Stimulated activated CD4-positive, alpha-beta T cell treated with anti-CD3 and anti-CD28 coated beads, Interleukin-2, amount 100 ng/mL, for 4 hours (primary cell): ENCODE data around the gene MTPN.

Source experiments
- DNase-seq: peaks from one replicate; pipeline ENCODE4 v3.0.0-alpha.2; 2020; ENCODE audit warnings: low read depth

The MTPN gene

GRCh38 chr7:135956393-135956792, 20.8 kb downstream of the MTPN start:
- DNase-seq = no peak

- no peak for DNase-seq
Measured at GRCh38 chr7:135950972-135951371, 26.2 kb downstream of the MTPN start.

DNA sequence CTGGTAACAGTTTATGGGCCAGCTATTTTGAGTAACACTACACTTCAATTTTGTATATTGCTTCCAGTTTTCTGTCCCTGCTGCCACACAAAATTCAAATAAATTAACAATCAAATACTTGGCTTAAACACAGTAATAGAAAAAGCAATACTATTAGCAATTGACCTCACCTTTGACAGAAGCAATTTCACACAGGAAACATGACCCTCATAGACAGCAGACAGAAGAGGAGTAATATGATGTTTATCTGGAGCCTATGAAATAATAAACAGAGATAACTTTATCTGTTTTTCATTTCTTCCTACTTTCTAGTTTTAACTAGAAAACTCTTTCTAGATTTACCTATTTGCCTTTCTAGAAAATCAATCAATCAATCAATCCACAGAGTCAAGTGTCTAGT, 26.7 kb downstream of the MTPN start:
- DNase-seq = no peak

GRCh38 chr7:135946289-135947055, 30.7 kb downstream of the MTPN start:
- no peak for DNase-seq

DNA sequence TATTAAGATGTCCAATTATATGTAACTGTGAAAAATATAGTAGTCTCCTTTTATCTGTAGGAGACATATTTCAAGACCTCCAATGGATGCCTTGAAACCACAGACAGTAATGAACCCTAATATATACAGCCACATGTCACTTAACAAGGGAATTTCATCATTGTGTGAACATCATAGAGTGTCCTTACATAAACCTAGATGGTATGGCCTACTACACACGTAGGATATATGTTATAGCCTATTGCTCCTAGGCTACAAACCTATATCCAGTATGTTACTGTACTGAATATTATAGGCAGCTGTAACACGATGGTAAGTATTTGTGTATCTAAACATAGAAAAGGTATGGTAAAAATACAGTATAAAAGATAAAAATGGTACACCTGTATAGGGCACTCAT, 32.4 kb downstream of the MTPN start:
- no peak for DNase-seq

GRCh38 chr7:135943134-135943879, 33.9 kb downstream of the MTPN start:
- DNase-seq = no peak

DNA sequence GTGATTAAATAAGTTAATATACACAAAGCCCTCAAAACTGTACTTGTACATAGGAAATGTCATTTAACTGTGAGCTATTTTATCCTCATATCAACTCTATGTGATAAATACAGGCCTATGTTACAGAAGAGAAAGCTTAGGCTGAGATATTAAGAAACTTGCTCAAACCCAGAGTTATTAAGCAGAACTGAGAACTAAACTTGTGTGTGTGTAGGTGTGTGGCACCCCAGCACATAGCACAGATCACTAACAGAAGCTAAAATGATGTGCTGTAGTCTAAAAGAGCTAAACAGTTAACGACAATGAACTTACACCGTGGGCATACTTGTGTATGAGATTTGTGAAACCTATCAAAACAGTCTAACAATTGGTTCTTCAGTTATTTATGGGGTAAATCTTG, 34.5 kb downstream of the MTPN start:
- DNase-seq = no peak

DNA sequence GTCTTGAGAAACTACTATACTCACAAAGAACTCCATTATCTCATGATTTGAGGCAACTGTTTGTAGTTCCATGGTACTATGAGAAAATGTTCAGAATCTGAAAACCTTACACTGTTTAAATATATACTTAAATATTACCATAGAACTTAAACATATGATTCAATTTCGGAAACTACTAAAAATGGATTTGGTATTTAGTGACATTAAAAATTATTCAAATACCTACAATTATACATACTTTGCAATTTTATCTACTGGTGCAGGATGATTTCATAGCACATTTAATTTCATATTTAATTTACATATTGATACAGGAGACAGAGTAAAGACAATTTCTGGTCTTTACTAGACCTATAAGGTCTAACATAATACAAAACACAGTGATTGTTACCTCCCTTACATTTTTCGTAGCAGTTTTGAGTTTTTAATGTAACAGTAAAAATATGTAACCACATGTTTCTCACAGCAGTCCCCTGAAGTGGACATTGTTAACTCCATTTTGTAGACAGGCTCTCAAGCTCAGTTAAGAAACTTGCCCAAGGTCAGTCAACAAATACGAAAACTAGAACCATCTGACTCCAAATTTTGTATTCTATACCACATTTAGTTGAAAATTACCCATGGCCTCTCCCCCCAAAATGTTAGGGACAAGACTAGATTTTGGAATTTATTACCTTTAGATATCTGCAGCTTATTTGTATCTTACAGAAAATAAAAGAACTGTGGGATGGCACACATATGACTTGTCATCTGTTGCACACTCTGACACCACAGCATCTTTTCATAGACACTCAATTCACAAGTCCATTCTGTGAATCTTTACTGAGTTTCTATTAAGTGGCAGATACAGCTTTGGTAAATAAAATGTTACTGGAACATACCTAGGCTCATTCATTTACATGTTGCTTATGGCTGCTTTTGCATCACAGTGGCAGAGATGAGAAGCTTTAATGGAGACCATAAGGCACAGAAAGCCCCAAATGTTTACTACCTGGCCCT, 36.8 kb downstream of the MTPN start:
- no peak for DNase-seq

GRCh38 chr7:135939261-135939812, 37.8 kb downstream of the MTPN start:
- no peak for DNase-seq

GRCh38 chr7:135938563-135938962, 38.6 kb downstream of the MTPN start:
- no peak for DNase-seq

- DNase-seq = no peak
Measured at GRCh38 chr7:135938086-135938485, 39.1 kb downstream of the MTPN start.

DNA sequence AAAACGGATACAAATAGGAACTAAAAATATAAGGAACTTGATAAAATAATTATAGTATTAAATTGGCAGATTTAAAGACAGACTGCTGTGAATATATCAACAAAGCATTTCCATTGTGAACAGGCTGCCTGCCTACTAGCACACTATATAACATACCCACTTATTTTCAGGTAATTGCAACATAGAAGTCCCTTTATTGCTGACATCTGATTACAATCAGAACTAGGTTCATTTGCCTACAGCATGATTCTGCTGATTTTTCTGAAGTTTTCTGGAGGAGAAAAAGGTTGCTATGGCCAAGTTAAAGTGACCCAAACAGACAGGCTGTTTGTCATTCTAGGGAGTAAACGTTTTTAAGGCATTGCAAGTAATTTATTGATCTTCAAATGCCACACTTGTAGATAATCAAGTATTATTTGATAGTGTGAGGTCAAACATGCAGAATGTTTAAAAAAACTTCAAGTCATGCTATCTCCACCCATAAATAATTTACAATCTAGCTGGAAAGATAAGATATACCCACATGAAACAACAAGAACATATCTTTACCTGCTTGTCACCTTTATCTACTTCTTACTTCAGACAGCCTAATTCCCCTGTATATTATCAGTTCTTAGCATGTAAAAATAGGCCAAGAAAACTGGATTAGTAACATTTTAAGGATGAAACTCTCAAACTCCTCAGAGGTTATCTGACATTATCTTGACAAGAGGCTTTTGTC, 40.5 kb downstream of the MTPN start:
- DNase-seq = no peak

GRCh38 chr7:135934651-135935050, 42.5 kb downstream of the MTPN start:
- no peak for DNase-seq

- DNase-seq = no peak
Measured at GRCh38 chr7:135933509-135934188, 43.5 kb downstream of the MTPN start.

GRCh38 chr7:135932131-135932530, 45.0 kb downstream of the MTPN start:
- DNase-seq = no peak

GRCh38 chr7:135930565-135931461, 46.3 kb downstream of the MTPN start:
- no peak for DNase-seq

DNA sequence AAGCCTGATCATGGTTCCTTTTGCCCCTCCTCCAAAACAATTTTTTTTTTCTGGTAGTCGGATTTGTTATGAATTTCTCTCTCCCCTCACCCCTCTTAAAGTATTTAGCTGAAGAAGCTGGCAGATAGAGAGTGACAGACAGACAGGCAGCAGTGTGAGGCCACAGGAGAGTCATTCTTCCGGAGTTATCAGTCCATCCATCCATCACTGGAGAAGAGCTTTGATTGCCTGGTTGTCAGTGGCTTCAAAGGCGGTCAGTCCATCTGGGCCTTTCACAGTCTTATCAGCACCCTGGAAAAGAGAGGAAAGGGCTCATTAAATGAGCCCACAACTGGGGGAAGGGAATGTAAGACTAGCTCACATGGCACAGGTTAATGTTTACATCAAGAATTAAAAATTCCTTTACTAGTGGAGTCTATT, 47.4 kb downstream of the MTPN start:
- DNase-seq = no peak

DNA sequence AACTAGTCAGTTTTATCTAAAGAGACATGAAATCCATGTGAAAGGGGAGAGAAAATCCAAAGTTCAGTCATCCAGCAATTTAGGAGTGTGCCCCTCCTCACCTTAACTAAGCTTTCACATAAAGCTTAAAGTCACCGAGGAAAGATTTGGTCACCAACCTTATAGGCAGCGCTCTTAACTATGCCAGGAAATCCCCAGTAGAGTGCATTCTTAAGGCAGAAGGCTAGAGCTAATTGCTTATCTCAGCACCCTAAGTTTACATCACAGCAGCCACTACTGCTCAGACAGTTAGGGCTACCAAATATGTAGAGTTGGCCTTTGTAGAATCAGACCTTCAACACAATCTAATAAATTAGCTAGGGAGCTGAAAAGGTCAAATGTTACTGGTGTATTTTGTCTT, 47.9 kb downstream of the MTPN start:
- no peak for DNase-seq

- no peak for DNase-seq
Measured at GRCh38 chr7:135928136-135928535, 49.0 kb downstream of the MTPN start.

GRCh38 chr7:135925210-135925609, 51.9 kb downstream of the MTPN start:
- no peak for DNase-seq
